Measurements from ENCODE around the gene DNMT3A. TPM values are rescaled to one million over a fixed set of nuclear protein-coding genes. Genes with fewer than 3 reads are reported as not detected.
A peak's percentile ranks its signal among the peaks of the same experiment; 100 is the strongest.

Gene DNMT3A
- total RNA-seq, 1 donor from 2014 or later: 58.1 TPM

DNA sequence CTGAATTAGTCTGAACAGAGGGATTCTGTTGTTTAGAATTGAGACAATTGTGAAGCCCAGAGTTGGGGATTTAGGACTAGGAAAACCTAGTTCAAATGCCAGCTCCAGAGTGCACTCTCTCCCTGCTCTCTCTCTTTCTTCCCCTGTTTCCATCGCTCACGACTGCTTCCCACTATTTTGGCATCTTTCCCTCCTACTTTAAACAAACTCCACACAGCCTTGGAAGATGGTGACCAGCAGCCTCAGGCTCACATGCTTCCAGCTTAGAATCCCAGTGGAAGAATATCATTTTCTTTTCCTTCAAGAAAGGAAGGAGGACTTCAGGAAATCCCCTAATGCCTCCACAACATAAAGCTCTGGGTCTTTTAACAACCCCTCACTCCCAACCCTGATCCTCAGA, 6.1 kb upstream of the DNMT3A start:
- Mint-ChIP-seq H3K4me3 (ENCODE audit: unreplicated experiment) (no peak overlapping the region), H3K36me3 (ENCODE audit: low read depth, unreplicated experiment) (peaks cover 2% of the 10 kb centered on the region), H3K4me1 (ENCODE audit: low read depth, unreplicated experiment) (peaks cover 17% of the 10 kb centered on the region), H3K9me3 (ENCODE audit: unreplicated experiment) (no peaks in the 10 kb centered on the region), H3K27me3 (ENCODE audit: low read depth, unreplicated experiment) (peaks cover 14% of the 10 kb centered on the region), H3K27ac (ENCODE audit: unreplicated experiment) (no peak overlapping the region)
- Histone ChIP-seq H3K4me3 (ENCODE audit: insufficient read depth, low read depth, low read length) (no peak overlapping the region), H3K9me3 (ENCODE audit: insufficient read depth, low read depth, low read length) (no peaks in the 10 kb centered on the region), H4K20me1 (ENCODE audit: insufficient read depth, low read length) (peaks cover 2% of the 10 kb centered on the region), H2AFZ (ENCODE audit: low read depth, low read length) (no peak overlapping the region), H3K4me1 (ENCODE audit: insufficient read depth, low read length) (peaks cover 17% of the 10 kb centered on the region), H3K9ac (ENCODE audit: low read length) (no peak overlapping the region), H3K27me3 (ENCODE audit: insufficient read depth, low read length) (no peaks in the 10 kb centered on the region), H3K27ac (ENCODE audit: low read depth, low read length) (no peak overlapping the region), H3K79me2 (ENCODE audit: insufficient read depth, low read length) (no peaks in the 10 kb centered on the region), H3K36me3 (ENCODE audit: insufficient read depth, low read length) (no peaks in the 10 kb centered on the region), H3K4me2 (ENCODE audit: low read length) (peak overlapping the region; percentile 33)
- TF ChIP-seq EZH2 (IDR thresholded peaks at IDR 0.05; ENCODE audit: insufficient read depth, low read length): no peak
- TF ChIP-seq, protein P1, sequence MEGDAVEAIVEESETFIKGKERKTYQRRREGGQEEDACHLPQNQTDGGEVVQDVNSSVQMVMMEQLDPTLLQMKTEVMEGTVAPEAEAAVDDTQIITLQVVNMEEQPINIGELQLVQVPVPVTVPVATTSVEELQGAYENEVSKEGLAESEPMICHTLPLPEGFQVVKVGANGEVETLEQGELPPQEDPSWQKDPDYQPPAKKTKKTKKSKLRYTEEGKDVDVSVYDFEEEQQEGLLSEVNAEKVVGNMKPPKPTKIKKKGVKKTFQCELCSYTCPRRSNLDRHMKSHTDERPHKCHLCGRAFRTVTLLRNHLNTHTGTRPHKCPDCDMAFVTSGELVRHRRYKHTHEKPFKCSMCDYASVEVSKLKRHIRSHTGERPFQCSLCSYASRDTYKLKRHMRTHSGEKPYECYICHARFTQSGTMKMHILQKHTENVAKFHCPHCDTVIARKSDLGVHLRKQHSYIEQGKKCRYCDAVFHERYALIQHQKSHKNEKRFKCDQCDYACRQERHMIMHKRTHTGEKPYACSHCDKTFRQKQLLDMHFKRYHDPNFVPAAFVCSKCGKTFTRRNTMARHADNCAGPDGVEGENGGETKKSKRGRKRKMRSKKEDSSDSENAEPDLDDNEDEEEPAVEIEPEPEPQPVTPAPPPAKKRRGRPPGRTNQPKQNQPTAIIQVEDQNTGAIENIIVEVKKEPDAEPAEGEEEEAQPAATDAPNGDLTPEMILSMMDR (IDR thresholded peaks at IDR 0.05; ENCODE audit: insufficient read depth, low read depth, low read length): no peak
- no peak for FAIRE-seq
- DNase-seq (ENCODE audit: low read depth): peak; percentile 41

DNA sequence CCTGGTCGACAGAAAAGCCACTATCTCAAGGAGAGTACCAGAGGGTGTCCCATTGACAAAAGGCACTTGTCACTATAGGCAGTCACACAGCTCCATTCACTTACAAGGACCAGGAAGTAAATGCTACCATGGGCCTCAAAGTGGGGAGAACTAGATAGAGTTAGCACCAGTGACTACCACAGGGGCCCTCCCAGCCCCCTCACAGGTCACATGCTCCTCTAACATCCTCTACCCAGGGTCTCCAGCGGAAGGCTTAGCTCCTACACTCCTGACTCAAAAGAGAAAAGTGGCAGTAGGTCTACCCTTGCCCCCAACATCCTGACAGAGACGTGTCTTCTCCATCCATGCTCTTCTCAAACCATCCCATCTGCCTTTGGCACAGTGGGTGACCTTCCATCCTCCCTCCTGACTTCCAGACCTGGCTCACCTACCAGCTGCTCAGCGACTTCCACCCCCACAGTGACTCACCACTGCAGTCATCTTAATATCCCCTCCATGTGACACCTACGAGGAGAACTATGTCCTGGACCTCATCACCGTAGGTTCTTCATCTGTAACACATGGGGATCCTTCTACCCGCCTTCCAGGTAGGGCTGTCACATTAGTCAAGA, 5.6 kb upstream of the DNMT3A start:
- Histone ChIP-seq H3K36me3 (ENCODE audit: insufficient read depth, low read length) (no peaks in the 10 kb centered on the region), H3K27me3 (ENCODE audit: insufficient read depth, low read length) (no peaks in the 10 kb centered on the region), H3K9ac (ENCODE audit: low read length) (no peak overlapping the region), H3K4me2 (ENCODE audit: low read length) (peak overlapping the region; percentile 33), H2AFZ (ENCODE audit: low read depth, low read length) (no peak overlapping the region), H3K27ac (ENCODE audit: low read depth, low read length) (no peak overlapping the region), H3K79me2 (ENCODE audit: insufficient read depth, low read length) (no peaks in the 10 kb centered on the region), H3K9me3 (ENCODE audit: insufficient read depth, low read depth, low read length) (no peaks in the 10 kb centered on the region), H3K4me3 (ENCODE audit: insufficient read depth, low read depth, low read length) (no peak overlapping the region), H3K4me1 (ENCODE audit: insufficient read depth, low read length) (peaks cover 19% of the 10 kb centered on the region), H4K20me1 (ENCODE audit: insufficient read depth, low read length) (peaks cover 6% of the 10 kb centered on the region)
- H3K27me3 Mint-ChIP-seq (ENCODE audit: low read depth, unreplicated experiment): peaks cover 9% of the 10 kb centered on the region
- no peak for TF ChIP-seq EZH2 (IDR thresholded peaks at IDR 0.05; ENCODE audit: insufficient read depth, low read length)
- TF ChIP-seq, protein P1 (IDR thresholded peaks at IDR 0.05; ENCODE audit: insufficient read depth, low read depth, low read length): no peak
- H3K27ac Mint-ChIP-seq (ENCODE audit: unreplicated experiment): no peak overlapping the region
- H3K4me3 Mint-ChIP-seq (ENCODE audit: unreplicated experiment): no peak overlapping the region
- peaks cover 2% of the 10 kb centered on the region for H3K36me3 Mint-ChIP-seq (ENCODE audit: low read depth, unreplicated experiment)
- DNase-seq (ENCODE audit: low read depth) (peak; percentile 47), FAIRE-seq (no peak)
- H3K4me1 Mint-ChIP-seq (ENCODE audit: low read depth, unreplicated experiment): peaks cover 17% of the 10 kb centered on the region
- no peaks in the 10 kb centered on the region for H3K9me3 Mint-ChIP-seq (ENCODE audit: unreplicated experiment)

DNA sequence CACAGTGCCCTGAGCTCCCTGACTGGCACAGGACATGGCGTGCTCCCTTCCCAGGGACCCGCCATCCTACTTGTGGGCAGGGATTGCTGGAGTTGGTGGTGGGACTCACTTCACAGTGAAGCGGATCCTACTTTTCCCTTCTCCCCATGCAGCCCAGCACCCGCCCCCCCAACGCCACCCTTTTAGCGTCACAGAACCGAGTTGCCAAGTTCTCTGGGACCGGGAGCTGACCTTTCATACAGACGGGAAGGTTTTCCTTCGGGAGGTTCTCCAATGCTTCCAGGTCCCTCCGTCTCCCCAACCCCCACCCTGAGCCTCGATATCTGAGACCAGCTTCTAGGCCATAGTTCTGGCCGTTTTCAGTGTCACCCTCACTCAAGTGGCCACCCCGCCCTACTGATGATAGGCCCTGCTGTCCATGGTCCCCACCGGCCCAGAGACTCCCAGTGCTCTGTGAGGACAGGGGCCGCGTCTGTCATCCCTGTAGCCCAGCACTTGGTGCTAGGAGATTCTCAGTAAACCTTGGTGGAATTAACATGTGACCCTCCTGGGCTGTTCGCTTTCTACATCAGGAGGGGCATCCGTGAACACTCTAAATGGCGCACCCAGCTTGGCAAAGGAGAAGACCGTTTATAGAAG, 1.6 kb upstream of the DNMT3A start:
- Histone ChIP-seq H2AFZ (ENCODE audit: low read depth, low read length) (no peak overlapping the region), H3K9me3 (ENCODE audit: insufficient read depth, low read depth, low read length) (no peaks in the 10 kb centered on the region), H3K36me3 (ENCODE audit: insufficient read depth, low read length) (no peaks in the 10 kb centered on the region), H3K9ac (ENCODE audit: low read length) (no peak overlapping the region), H4K20me1 (ENCODE audit: insufficient read depth, low read length) (peaks cover 25% of the 10 kb centered on the region), H3K27me3 (ENCODE audit: insufficient read depth, low read length) (no peaks in the 10 kb centered on the region), H3K27ac (ENCODE audit: low read depth, low read length) (no peak overlapping the region), H3K4me2 (ENCODE audit: low read length) (no peak overlapping the region), H3K4me3 (ENCODE audit: insufficient read depth, low read depth, low read length) (no peak overlapping the region), H3K79me2 (ENCODE audit: insufficient read depth, low read length) (peaks cover 15% of the 10 kb centered on the region), H3K4me1 (ENCODE audit: insufficient read depth, low read length) (peaks cover 13% of the 10 kb centered on the region)
- Mint-ChIP-seq H3K9me3 (ENCODE audit: unreplicated experiment) (no peaks in the 10 kb centered on the region), H3K4me3 (ENCODE audit: unreplicated experiment) (peak overlapping the region; percentile 8), H3K27me3 (ENCODE audit: low read depth, unreplicated experiment) (peaks cover 6% of the 10 kb centered on the region), H3K36me3 (ENCODE audit: low read depth, unreplicated experiment) (peaks cover 2% of the 10 kb centered on the region), H3K27ac (ENCODE audit: unreplicated experiment) (no peak overlapping the region), H3K4me1 (ENCODE audit: low read depth, unreplicated experiment) (peaks cover 8% of the 10 kb centered on the region)
- TF ChIP-seq, protein P1 (IDR thresholded peaks at IDR 0.05; ENCODE audit: insufficient read depth, low read depth, low read length): no peak
- no peak for TF ChIP-seq EZH2 (IDR thresholded peaks at IDR 0.05; ENCODE audit: insufficient read depth, low read length)
- FAIRE-seq (no peak), DNase-seq (ENCODE audit: low read depth) (no peak)
